Purkinje cell (primary cell): ENCODE measurements around the gene MBD5. TPM values are rescaled to one million over a fixed set of nuclear protein-coding genes. Genes with fewer than 3 reads are reported as not detected.

Source experiments
- polyA plus RNA-seq: library from polyadenylated mRNA; unstranded; fragments of >200 nt; fragmentation: Nextera tagmentation; gene quantifications from 2 replicates; pipeline ENCODE4 v1.2.1, GENCODE V29; 2014

MBD5 gene
- polyA plus RNA-seq: 16.5 and 23.0 TPM in 2 replicates

GRCh38 chr2:148021059-148021861 is at the start of gene MBD5:
TSS of gene MBD5 (plus strand) at chr2:148021091.

GRCh38 chr2:148020111-148021058 is 506 bp upstream of the MBD5 start, which contains the start of gene ORC4:
TSS of gene ORC4 (minus strand) at chr2:148020737. CDS start at chr2:147975958, 44,779 bp downstream.

Other genes with a start within 250 kb of the MBD5 start
- 16.0 and 22.7 TPM in 2 replicates for gene ACVR2A, start 176.1 kb upstream of the MBD5 start, polyA plus RNA-seq
- 121 and 129 TPM in 2 replicates for gene ORC4, start 354 bp upstream of the MBD5 start, polyA plus RNA-seq